Astrocyte (in vitro differentiated cells and primary cell): ENCODE measurements around the gene NPAT.

Experiments used
- EZH2 ChIP-seq: IDR thresholded peaks from 2 replicates; pipeline ENCODE4 v1.6.1; 2012; ENCODE audit warnings: mild to moderate bottlenecking, low read length, inconsistent platforms; ENCODE audit not compliant: insufficient read depth
- TF ChIP-seq, protein P1 (sequence below): IDR thresholded peaks from 2 replicates; pipeline ENCODE4 v1.5.1; 2011; ENCODE audit warnings: low read depth, mild to moderate bottlenecking, inconsistent platforms, low read length, moderate library complexity; ENCODE audit not compliant: insufficient read depth

DNA sequence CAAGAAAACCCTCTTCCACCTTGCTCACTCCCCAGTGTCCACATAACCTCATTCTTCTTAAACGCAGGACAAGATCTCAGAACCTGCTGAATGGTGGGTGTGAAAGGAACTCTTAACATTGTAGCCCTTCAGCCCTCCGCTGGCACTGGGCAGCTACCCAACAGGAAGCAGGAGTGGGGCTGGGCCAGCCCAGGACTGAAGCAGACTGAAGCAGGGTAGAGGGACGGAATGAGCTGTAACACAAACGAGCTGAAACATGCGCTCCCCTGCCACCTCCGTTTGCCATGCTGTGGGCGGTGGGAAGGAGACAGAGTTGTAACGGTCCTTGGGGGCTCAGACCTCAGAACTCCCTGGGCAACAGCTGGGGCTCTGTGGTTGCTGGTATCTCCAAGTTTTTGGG lies 23.6 kb downstream of the NPAT start:
- TF ChIP-seq, protein P1, sequence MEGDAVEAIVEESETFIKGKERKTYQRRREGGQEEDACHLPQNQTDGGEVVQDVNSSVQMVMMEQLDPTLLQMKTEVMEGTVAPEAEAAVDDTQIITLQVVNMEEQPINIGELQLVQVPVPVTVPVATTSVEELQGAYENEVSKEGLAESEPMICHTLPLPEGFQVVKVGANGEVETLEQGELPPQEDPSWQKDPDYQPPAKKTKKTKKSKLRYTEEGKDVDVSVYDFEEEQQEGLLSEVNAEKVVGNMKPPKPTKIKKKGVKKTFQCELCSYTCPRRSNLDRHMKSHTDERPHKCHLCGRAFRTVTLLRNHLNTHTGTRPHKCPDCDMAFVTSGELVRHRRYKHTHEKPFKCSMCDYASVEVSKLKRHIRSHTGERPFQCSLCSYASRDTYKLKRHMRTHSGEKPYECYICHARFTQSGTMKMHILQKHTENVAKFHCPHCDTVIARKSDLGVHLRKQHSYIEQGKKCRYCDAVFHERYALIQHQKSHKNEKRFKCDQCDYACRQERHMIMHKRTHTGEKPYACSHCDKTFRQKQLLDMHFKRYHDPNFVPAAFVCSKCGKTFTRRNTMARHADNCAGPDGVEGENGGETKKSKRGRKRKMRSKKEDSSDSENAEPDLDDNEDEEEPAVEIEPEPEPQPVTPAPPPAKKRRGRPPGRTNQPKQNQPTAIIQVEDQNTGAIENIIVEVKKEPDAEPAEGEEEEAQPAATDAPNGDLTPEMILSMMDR = no peak
- no peak for TF ChIP-seq EZH2
